Astrocyte (in vitro differentiated cells and primary cell): ENCODE data around the gene ISCA1. TPM values are rescaled to one million over a fixed set of nuclear protein-coding genes. Genes with fewer than 3 reads are reported as not detected.
"Not testable (repeated sequence)": the region's sequence is repeated elsewhere in the genome, so short reads cannot be mapped to it uniquely, and the experiment has no call there.

Experiments
- DNase-seq: peaks from one replicate; pipeline ENCODE4 v3.0.0-alpha.2; 2010; ENCODE audit warnings: low read depth
- FAIRE-seq: peaks from 2 replicates; lab custom pipeline; 2011; peaks lifted over from hg19 to GRCh38; lab: Jason Lieb, UNC
- H2AFZ ChIP-seq: 2 replicates; pipeline ENCODE4 v1.6.0; 2012; ENCODE audit warnings: low read depth, low read length, inconsistent platforms
- H3K27ac ChIP-seq: 2 replicates; pipeline ENCODE4 v1.5.1; 2011; ENCODE audit warnings: low read depth, low read length, inconsistent platforms
- H3K27me3 ChIP-seq: 2 replicates; pipeline ENCODE4 v1.6.0; 2011; ENCODE audit warnings: low read length, inconsistent platforms; ENCODE audit not compliant: insufficient read depth
- H3K36me3 ChIP-seq: 2 replicates; pipeline ENCODE4 v1.5.1; 2011; ENCODE audit warnings: low read length, inconsistent platforms; ENCODE audit not compliant: insufficient read depth
- H3K4me1 ChIP-seq: 2 replicates; pipeline ENCODE4 v1.5.1; 2011; ENCODE audit warnings: low read length, inconsistent platforms; ENCODE audit not compliant: insufficient read depth
- H3K4me2 ChIP-seq: 2 replicates; pipeline ENCODE4 v1.6.0; 2012; ENCODE audit warnings: low read length, inconsistent platforms
- H3K4me3 ChIP-seq: 2 replicates; pipeline ENCODE4 v1.5.1; 2011; ENCODE audit warnings: low read depth, mild to moderate bottlenecking, low read length, inconsistent platforms; ENCODE audit not compliant: insufficient read depth
- H3K79me2 ChIP-seq: 2 replicates; pipeline ENCODE4 v1.6.0; 2012; ENCODE audit warnings: mild to moderate bottlenecking, low read length, inconsistent platforms; ENCODE audit not compliant: insufficient read depth
- H3K9ac ChIP-seq: 2 replicates; pipeline ENCODE4 v1.6.0; 2012; ENCODE audit warnings: mild to moderate bottlenecking, low read length, inconsistent platforms
- H3K9me3 ChIP-seq: 2 replicates; pipeline ENCODE4 v1.5.1; 2012; ENCODE audit warnings: low read depth, mild to moderate bottlenecking, low read length, inconsistent platforms; ENCODE audit not compliant: insufficient read depth
- H4K20me1 ChIP-seq: 2 replicates; pipeline ENCODE4 v1.6.0; 2012; ENCODE audit warnings: low read length, inconsistent platforms; ENCODE audit not compliant: insufficient read depth
- H3K27ac Mint-ChIP-seq: one replicate; pipeline ENCODE4 v1.8.0; 2021; ENCODE audit warnings: mild to moderate bottlenecking, mixed read lengths; ENCODE audit not compliant: unreplicated experiment
- H3K27me3 Mint-ChIP-seq: one replicate; pipeline ENCODE4 v1.8.0; 2021; ENCODE audit warnings: low read depth, mixed read lengths; ENCODE audit not compliant: unreplicated experiment
- H3K36me3 Mint-ChIP-seq: one replicate; pipeline ENCODE4 v1.8.0; 2021; ENCODE audit warnings: low read depth, mixed read lengths; ENCODE audit not compliant: unreplicated experiment
- H3K4me1 Mint-ChIP-seq: one replicate; pipeline ENCODE4 v1.8.0; 2021; ENCODE audit warnings: low read depth, mixed read lengths; ENCODE audit not compliant: unreplicated experiment
- H3K4me3 Mint-ChIP-seq: one replicate; pipeline ENCODE4 v1.8.0; 2021; ENCODE audit warnings: mild to moderate bottlenecking, moderate library complexity, mixed read lengths; ENCODE audit not compliant: unreplicated experiment
- H3K9me3 Mint-ChIP-seq: one replicate; pipeline ENCODE4 v1.8.0; 2021; ENCODE audit warnings: mild to moderate bottlenecking, mixed read lengths; ENCODE audit not compliant: unreplicated experiment
- CTCF ChIP-seq: IDR thresholded peaks from 2 replicates; pipeline ENCODE4 v1.5.1; 2011; ENCODE audit warnings: low read depth, mild to moderate bottlenecking, inconsistent platforms, low read length, moderate library complexity; ENCODE audit not compliant: insufficient read depth
- EZH2 ChIP-seq: IDR thresholded peaks from 2 replicates; pipeline ENCODE4 v1.6.1; 2012; ENCODE audit warnings: mild to moderate bottlenecking, low read length, inconsistent platforms; ENCODE audit not compliant: insufficient read depth
- total RNA-seq: library from RNA; stranded (reverse); gene quantifications from 2 replicates; pipeline ENCODE4 v1.2.1, GENCODE V29; 2021

Gene ISCA1
- total RNA-seq, 1 donor from 2014 or later = 30.6 TPM

GRCh38 chr9:86301686-86302085, 19.3 kb upstream of the ISCA1 start:
- H3K9ac ChIP-seq = no peak overlapping the region
- peaks cover 9% of the 10 kb centered on the region for H3K4me1 Mint-ChIP-seq
- no peak overlapping the region for H3K27ac Mint-ChIP-seq
- H3K9me3 ChIP-seq = no peaks in the 10 kb centered on the region
- no peaks in the 10 kb centered on the region for H4K20me1 ChIP-seq
- no peaks in the 10 kb centered on the region for H3K27me3 ChIP-seq
- H3K36me3 ChIP-seq = peaks cover 52% of the 10 kb centered on the region
- no peak overlapping the region for H3K27ac ChIP-seq
- no peak overlapping the region for H3K4me2 ChIP-seq
- no peak for DNase-seq
- no peaks in the 10 kb centered on the region for H3K4me1 ChIP-seq
- H2AFZ ChIP-seq = no peak overlapping the region
- TF ChIP-seq EZH2 (no peak), CTCF (no peak)
- no peaks in the 10 kb centered on the region for H3K79me2 ChIP-seq
- H3K4me3 ChIP-seq = no peak overlapping the region
- no peak for FAIRE-seq
- H3K36me3 Mint-ChIP-seq = peaks cover 26% of the 10 kb centered on the region
- H3K4me3 Mint-ChIP-seq = no peak overlapping the region
- no peaks in the 10 kb centered on the region for H3K9me3 Mint-ChIP-seq
- no peaks in the 10 kb centered on the region for H3K27me3 Mint-ChIP-seq

GRCh38 chr9:86300701-86301100, 18.4 kb upstream of the ISCA1 start:
- FAIRE-seq (no peak), DNase-seq (no peak)
- Mint-ChIP-seq H3K9me3 (no peaks in the 10 kb centered on the region), H3K27ac (no peak overlapping the region), H3K4me3 (no peak overlapping the region), H3K36me3 (peaks cover 24% of the 10 kb centered on the region), H3K4me1 (peaks cover 9% of the 10 kb centered on the region), H3K27me3 (no peaks in the 10 kb centered on the region)
- Histone ChIP-seq H4K20me1 (no peaks in the 10 kb centered on the region), H3K9ac (no peak overlapping the region), H3K36me3 (peaks cover 53% of the 10 kb centered on the region), H3K4me2 (no peak overlapping the region), H3K27me3 (no peaks in the 10 kb centered on the region), H2AFZ (no peak overlapping the region), H3K79me2 (no peaks in the 10 kb centered on the region), H3K9me3 (no peaks in the 10 kb centered on the region), H3K4me1 (no peaks in the 10 kb centered on the region), H3K4me3 (no peak overlapping the region), H3K27ac (no peak overlapping the region)
- TF ChIP-seq EZH2 (no peak), CTCF (no peak)

DNA sequence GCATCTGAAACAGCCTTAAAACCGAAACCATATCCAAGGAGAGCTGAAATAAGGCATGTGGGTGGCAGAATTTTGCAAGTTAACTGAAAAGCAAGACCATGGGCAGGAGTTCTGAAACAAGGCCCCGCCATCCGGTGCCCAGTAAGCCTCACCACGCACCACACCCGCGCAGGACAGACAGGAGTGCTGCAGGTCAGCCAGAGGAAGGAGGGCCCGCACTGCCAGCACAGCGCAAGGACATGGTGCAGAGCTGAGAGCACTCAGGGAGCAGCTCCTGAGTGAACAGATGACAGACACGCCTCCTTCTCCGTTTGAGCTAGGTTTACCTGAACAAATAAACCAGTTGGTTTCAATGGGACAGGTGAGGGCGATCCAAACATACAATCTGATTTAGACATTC, 16.5 kb upstream of the ISCA1 start:
- H3K9ac ChIP-seq = no peak overlapping the region
- H3K4me3 Mint-ChIP-seq = no peak overlapping the region
- H3K9me3 ChIP-seq = no peaks in the 10 kb centered on the region
- FAIRE-seq (no peak), DNase-seq (no peak)
- no peak overlapping the region for H3K27ac ChIP-seq
- H3K79me2 ChIP-seq = no peaks in the 10 kb centered on the region
- peaks cover 5% of the 10 kb centered on the region for H3K4me1 Mint-ChIP-seq
- H3K9me3 Mint-ChIP-seq = no peaks in the 10 kb centered on the region
- no peak overlapping the region for H3K27ac Mint-ChIP-seq
- H3K27me3 Mint-ChIP-seq = no peaks in the 10 kb centered on the region
- H2AFZ ChIP-seq = no peak overlapping the region
- H3K4me1 ChIP-seq = no peaks in the 10 kb centered on the region
- H4K20me1 ChIP-seq = no peaks in the 10 kb centered on the region
- peaks cover 53% of the 10 kb centered on the region for H3K36me3 ChIP-seq
- no peak for TF ChIP-seq CTCF
- no peak for TF ChIP-seq EZH2
- H3K4me2 ChIP-seq = no peak overlapping the region
- H3K4me3 ChIP-seq = no peak overlapping the region
- no peaks in the 10 kb centered on the region for H3K27me3 ChIP-seq
- H3K36me3 Mint-ChIP-seq = peaks cover 19% of the 10 kb centered on the region

DNA sequence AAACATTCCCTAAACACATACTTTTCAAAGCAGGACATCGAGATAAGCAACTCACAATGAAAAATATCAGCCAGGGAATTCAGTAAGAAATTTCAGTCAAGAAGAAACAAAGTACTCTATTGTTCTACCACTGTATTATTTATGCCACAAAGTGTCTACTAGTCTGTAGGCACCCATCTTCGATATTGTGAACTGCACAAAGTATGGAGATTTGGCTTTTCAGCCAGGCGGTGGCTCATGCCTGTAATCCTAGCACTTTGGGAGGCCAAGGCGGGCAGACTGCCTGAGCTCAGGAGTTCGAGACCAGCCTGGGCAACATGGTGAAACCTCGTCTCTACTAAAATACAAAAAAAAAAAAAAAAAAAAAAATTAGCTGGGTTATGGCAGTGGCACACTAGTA, 8.0 kb upstream of the ISCA1 start:
- H3K9me3 ChIP-seq, H3K27ac Mint-ChIP-seq: not testable (repeated sequence)

More for the DNA sequence above, 8.0 kb upstream of the ISCA1 start:
- H3K36me3 ChIP-seq, H2AFZ ChIP-seq, H3K9ac ChIP-seq, DNase-seq, H3K79me2 ChIP-seq, H3K4me3 Mint-ChIP-seq, H4K20me1 ChIP-seq, H3K36me3 Mint-ChIP-seq, H3K27ac ChIP-seq, H3K4me1 Mint-ChIP-seq, H3K4me2 ChIP-seq, H3K9me3 Mint-ChIP-seq, H3K27me3 ChIP-seq, H3K4me3 ChIP-seq, FAIRE-seq, H3K27me3 Mint-ChIP-seq, H3K4me1 ChIP-seq: not testable (repeated sequence)
